Esophagus muscularis mucosa (tissue), 4 donors: ENCODE results near the gene HTT. TPM values are rescaled to one million over a fixed set of nuclear protein-coding genes. Genes with fewer than 3 reads are reported as not detected.

Experiments used
- DNase-seq: peaks from one replicate; pipeline ENCODE4 v3.0.0-alpha.2; 2017; ENCODE audit errors: extremely low spot score
- H3K27ac ChIP-seq, 4 donors: fragments of 200-600 bp; sonication (generic); replicated peaks in 1 of 4; 1 replicate in 3 of 4; 2 replicates in 1 of 4; pipeline ENCODE4 v1.5.1; 2016 to 2019; ENCODE audit warnings: mild to moderate bottlenecking in 1 of 4
- H3K27me3 ChIP-seq, 4 donors: fragments of 200-600 bp; sonication (generic); one replicate each; pipeline versions ENCODE4 v1.5.1 to v1.6.0; 2016 to 2019
- H3K36me3 ChIP-seq, 4 donors: fragments of 200-600 bp; sonication (generic); one replicate each; pipeline ENCODE4 v1.5.1; 2016 to 2019
- H3K4me1 ChIP-seq, 4 donors: fragments of 200-600 bp; sonication (generic); one replicate each; pipeline ENCODE4 v1.5.1; 2016 to 2019
- H3K4me3 ChIP-seq, 4 donors: fragments of 200-600 bp; sonication (generic); 1 replicate in 2 of 4; 2 replicates in 2 of 4; pipeline ENCODE4 v1.5.1; 2016 to 2019; ENCODE audit warnings: mild to moderate bottlenecking in 4 of 4, moderate library complexity in 1 of 4
- H3K9me3 ChIP-seq, 4 donors: fragments of 200-600 bp; sonication (generic); 1 replicate in 3 of 4; 2 replicates in 1 of 4; pipeline ENCODE4 v1.5.1; 2016 to 2019
- CTCF ChIP-seq, 3 experiments: fragments of 200-600 bp in 2 of 3; fragments of 450-650 bp in 1 of 3; sonication (generic) in 2 of 3; IDR thresholded peaks; one replicate each; pipeline ENCODE4 v1.5.1; 2017 to 2019; ENCODE audit warnings: antibody characterized with exemption in 3 of 3, mild to moderate bottlenecking in 2 of 3, moderate library complexity in 1 of 3
- EP300 ChIP-seq: sonication (generic); formaldehyde crosslinking; IDR thresholded peaks from one replicate; pipeline ENCODE4 v1.6.1; 2017; ENCODE audit warnings: antibody characterized with exemption
- POLR2A ChIP-seq: fragments of 450-650 bp; IDR thresholded peaks from one replicate; pipeline ENCODE4 v1.6.1; 2017; ENCODE audit warnings: antibody characterized with exemption, moderate library complexity, mild to moderate bottlenecking, low read depth
- POLR2AphosphoS5 ChIP-seq, 2 donors: sonication (generic); formaldehyde crosslinking; IDR thresholded peaks; one replicate each; pipeline ENCODE4 v1.6.1; 2017; ENCODE audit warnings: antibody characterized with exemption in 2 of 2
- whole genome bisulfite sequencing: methylation state at CpG from one replicate; pipeline ENCODE4 v1.1.5; 2018; 5-methylcytosine and 5-hydroxymethylcytosine counted together
- intact Hi-C: fragments of 100-400 bp; cut with DNase I; formaldehyde crosslinking; loops from one replicate; pipeline ENCODE4 v1.15.1; 2023
- total RNA-seq, 4 donors: library from RNA; depleted of rRNA; stranded (reverse); fragments of >200 nt; gene quantifications; one replicate each; pipeline versions ENCODE4 v1.1.0 to v1.2.1, GENCODE V29; 2016

Gene HTT
- total RNA-seq, 4 donors from 2014 or later = 30.2 to 65.7 (median 49.3) TPM

GRCh38 chr4:3239303-3239702, 164.8 kb downstream of the HTT start:
- H3K4me3 ChIP-seq = no peak overlapping the region
- H3K9me3 ChIP-seq = no peaks in the 10 kb centered on the region
- WGBS = 96% methylated on average over 5 of the region's 11 CpGs
- TF ChIP-seq POLR2A = no peak
- no peak for TF ChIP-seq EP300
- TF ChIP-seq CTCF (IDR thresholded peaks at IDR 0.05) = no peak
- TF ChIP-seq POLR2AphosphoS5 (IDR thresholded peaks at IDR 0.05) = no peak
- no peaks in the 10 kb centered on the region for H3K27me3 ChIP-seq
- no peak for DNase-seq
- H3K27ac ChIP-seq = no peak overlapping the region
- peaks cover 44 to 81% (median 76%) of the 10 kb centered on the region in 4 donors for H3K36me3 ChIP-seq
- intact Hi-C loops = no loop called here
- peaks cover 0 to 27% (median 20%) of the 10 kb centered on the region in 4 donors for H3K4me1 ChIP-seq

GRCh38 chr4:3239998-3240920, 165.8 kb downstream of the HTT start:
- no peak for TF ChIP-seq EP300
- TF ChIP-seq POLR2AphosphoS5 (IDR thresholded peaks at IDR 0.05) = no peak
- no peak for TF ChIP-seq CTCF (IDR thresholded peaks at IDR 0.05)
- no peak for TF ChIP-seq POLR2A
- no peak for DNase-seq
- intact Hi-C loops = no loop called here
- peaks cover 41 to 73% (median 67%) of the 10 kb centered on the region in 4 donors for H3K36me3 ChIP-seq
- 94% methylated on average over 15 of the region's 29 CpGs for WGBS
- no peak overlapping the region for H3K4me3 ChIP-seq
- H3K27ac ChIP-seq = no peak overlapping the region
- H3K4me1 ChIP-seq = peaks cover 0 to 27% (median 20%) of the 10 kb centered on the region in 4 donors
- H3K27me3 ChIP-seq = no peaks in the 10 kb centered on the region
- H3K9me3 ChIP-seq = no peaks in the 10 kb centered on the region

GRCh38 chr4:3240936-3241522, 166.5 kb downstream of the HTT start:
- no peaks in the 10 kb centered on the region for H3K9me3 ChIP-seq
- intact Hi-C loops = no loop called here
- no peak overlapping the region for H3K4me3 ChIP-seq
- H3K36me3 ChIP-seq = peaks cover 33 to 65% (median 61%) of the 10 kb centered on the region in 4 donors
- H3K27ac ChIP-seq = peak overlapping the region in 1 of 4 donors; percentile 75
- peaks cover 0 to 27% (median 20%) of the 10 kb centered on the region in 4 donors for H3K4me1 ChIP-seq
- 74% methylated on average over 7 of the region's 13 CpGs for WGBS
- no peaks in the 10 kb centered on the region for H3K27me3 ChIP-seq
- no peak for TF ChIP-seq POLR2AphosphoS5 (IDR thresholded peaks at IDR 0.05)
- no peak for TF ChIP-seq CTCF (IDR thresholded peaks at IDR 0.05)
- TF ChIP-seq EP300 = no peak
- TF ChIP-seq POLR2A = no peak
- DNase-seq = no peak

GRCh38 chr4:3241898-3242524, 167.5 kb downstream of the HTT start:
- peaks cover 26 to 55% (median 52%) of the 10 kb centered on the region in 4 donors for H3K36me3 ChIP-seq
- H3K4me3 ChIP-seq = no peak overlapping the region
- H3K9me3 ChIP-seq = no peaks in the 10 kb centered on the region
- intact Hi-C loops = no loop called here
- H3K27ac ChIP-seq = peak overlapping the region; percentile 15 to 75 (median 32)
- peaks cover 0 to 27% (median 20%) of the 10 kb centered on the region in 4 donors for H3K4me1 ChIP-seq
- H3K27me3 ChIP-seq = no peaks in the 10 kb centered on the region
- peak; percentile 60 for TF ChIP-seq EP300
- TF ChIP-seq CTCF (IDR thresholded peaks at IDR 0.05) = no peak
- TF ChIP-seq POLR2AphosphoS5 (IDR thresholded peaks at IDR 0.05) = peak in 1 of 2 donors; percentile 9
- no peak for TF ChIP-seq POLR2A
- DNase-seq = no peak
- 59% methylated on average over 17 of the region's 17 CpGs for WGBS
